Endothelial cell (in vitro differentiated cells): ENCODE results near the gene RNF13. TPM values are rescaled to one million over a fixed set of nuclear protein-coding genes. Genes with fewer than 3 reads are reported as not detected.

Experiments used
- DNase-seq: peaks from one replicate; pipeline ENCODE4 v3.0.0; 2021; ENCODE audit warnings: low spot score
- H3K27ac Mint-ChIP-seq: one replicate; pipeline ENCODE4 v1.8.0; 2021; ENCODE audit warnings: mixed read lengths, inconsistent platforms; ENCODE audit not compliant: unreplicated experiment
- H3K27me3 Mint-ChIP-seq: one replicate; pipeline ENCODE4 v1.8.0; 2021; ENCODE audit warnings: mild to moderate bottlenecking, moderate library complexity, mixed read lengths, inconsistent platforms; ENCODE audit not compliant: unreplicated experiment
- H3K36me3 Mint-ChIP-seq: one replicate; pipeline ENCODE4 v1.8.0; 2021; ENCODE audit warnings: mild to moderate bottlenecking, low read depth, mixed read lengths, inconsistent platforms; ENCODE audit not compliant: unreplicated experiment
- H3K4me1 Mint-ChIP-seq: one replicate; pipeline ENCODE4 v1.8.0; 2021; ENCODE audit warnings: mild to moderate bottlenecking, mixed read lengths, inconsistent platforms; ENCODE audit not compliant: unreplicated experiment
- H3K4me3 Mint-ChIP-seq: one replicate; pipeline ENCODE4 v1.8.0; 2021; ENCODE audit warnings: mild to moderate bottlenecking, mixed read lengths, inconsistent platforms; ENCODE audit not compliant: unreplicated experiment
- H3K9me3 Mint-ChIP-seq: one replicate; pipeline ENCODE4 v1.8.0; 2021; ENCODE audit warnings: mixed read lengths, inconsistent platforms; ENCODE audit not compliant: unreplicated experiment
- CTCF ChIP-seq: fragments of 200-600 bp; sonication (generic); IDR thresholded peaks from one replicate; pipeline ENCODE4 v1.5.0; 2021; ENCODE audit warnings: antibody characterized with exemption; ENCODE audit not compliant: unreplicated experiment
- total RNA-seq: library from RNA; stranded (reverse); fragmentation: NEBNext Ultra II Directional; extraction: Animal tissue kit (Norgen Biotek cat#: 25700); gene quantifications from one replicate; pipeline ENCODE4 v1.2.1, GENCODE V29; 2021; ENCODE audit not compliant: unreplicated experiment

The RNF13 gene
- total RNA-seq, 1 donor from 2014 or later, result 30.7 TPM

GRCh38 chr3:149963485-149963884 lies 150.5 kb downstream of the RNF13 start:
- Mint-ChIP-seq H3K4me1 (peaks cover 11% of the 10 kb centered on the region), H3K4me3 (no peak overlapping the region), H3K27ac (no peak overlapping the region), H3K27me3 (no peaks in the 10 kb centered on the region), H3K9me3 (no peaks in the 10 kb centered on the region), H3K36me3 (peaks cover 11% of the 10 kb centered on the region)
- TF ChIP-seq CTCF, result no peak
- DNase-seq, result no peak

DNA sequence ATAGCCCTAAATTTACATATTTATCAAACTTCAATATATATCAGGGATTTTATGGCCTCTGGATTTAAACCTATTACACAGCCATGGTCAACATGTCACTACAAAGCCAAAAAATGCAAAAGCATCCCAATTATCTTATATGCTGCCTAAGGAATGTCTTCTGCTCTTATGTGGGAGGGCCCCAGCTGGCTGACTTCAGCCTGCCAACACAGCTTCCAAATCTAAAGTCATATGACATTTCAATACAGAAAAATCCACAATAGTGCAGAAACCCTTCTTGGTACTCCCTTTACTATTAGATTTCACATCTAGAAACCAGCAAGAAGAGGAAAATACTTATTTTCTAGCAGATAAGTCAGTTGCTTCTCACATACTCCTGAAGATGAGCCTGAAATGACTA lies 151.3 kb downstream of the RNF13 start:
- DNase-seq, result no peak
- H3K4me3 Mint-ChIP-seq, result no peak overlapping the region

DNA sequence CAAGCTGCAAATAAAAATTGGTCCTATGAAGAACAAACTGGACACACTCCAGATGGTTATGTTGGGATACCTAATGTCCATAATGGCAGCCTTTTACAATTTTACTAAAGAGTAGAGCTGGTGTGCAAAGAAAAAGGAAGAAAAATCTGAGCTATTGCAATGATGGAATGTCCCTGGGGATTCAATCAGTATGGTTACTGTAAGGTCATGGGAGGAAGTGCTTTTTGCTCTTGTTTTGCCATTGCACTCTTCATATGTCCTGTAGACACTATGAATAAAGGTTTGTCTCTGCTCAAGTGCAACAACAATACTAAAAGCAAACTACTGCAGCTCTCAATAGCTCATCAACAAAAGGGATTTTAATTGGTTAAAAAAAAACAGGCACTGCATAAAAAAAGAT lies 152.3 kb downstream of the RNF13 start:
- DNase-seq, result no peak
- no peak for TF ChIP-seq CTCF
- no peaks in the 10 kb centered on the region for H3K9me3 Mint-ChIP-seq
- peaks cover 20% of the 10 kb centered on the region for H3K4me1 Mint-ChIP-seq
- no peak overlapping the region for H3K4me3 Mint-ChIP-seq
- H3K27me3 Mint-ChIP-seq, result peaks cover 11% of the 10 kb centered on the region
- no peak overlapping the region for H3K27ac Mint-ChIP-seq
- peaks cover 18% of the 10 kb centered on the region for H3K36me3 Mint-ChIP-seq

More for the DNA sequence above, 151.3 kb downstream of the RNF13 start:
- Mint-ChIP-seq H3K36me3 (peaks cover 12% of the 10 kb centered on the region), H3K9me3 (no peaks in the 10 kb centered on the region), H3K4me1 (peaks cover 16% of the 10 kb centered on the region), H3K27me3 (peaks cover 5% of the 10 kb centered on the region), H3K27ac (no peak overlapping the region)
- no peak for TF ChIP-seq CTCF

DNA sequence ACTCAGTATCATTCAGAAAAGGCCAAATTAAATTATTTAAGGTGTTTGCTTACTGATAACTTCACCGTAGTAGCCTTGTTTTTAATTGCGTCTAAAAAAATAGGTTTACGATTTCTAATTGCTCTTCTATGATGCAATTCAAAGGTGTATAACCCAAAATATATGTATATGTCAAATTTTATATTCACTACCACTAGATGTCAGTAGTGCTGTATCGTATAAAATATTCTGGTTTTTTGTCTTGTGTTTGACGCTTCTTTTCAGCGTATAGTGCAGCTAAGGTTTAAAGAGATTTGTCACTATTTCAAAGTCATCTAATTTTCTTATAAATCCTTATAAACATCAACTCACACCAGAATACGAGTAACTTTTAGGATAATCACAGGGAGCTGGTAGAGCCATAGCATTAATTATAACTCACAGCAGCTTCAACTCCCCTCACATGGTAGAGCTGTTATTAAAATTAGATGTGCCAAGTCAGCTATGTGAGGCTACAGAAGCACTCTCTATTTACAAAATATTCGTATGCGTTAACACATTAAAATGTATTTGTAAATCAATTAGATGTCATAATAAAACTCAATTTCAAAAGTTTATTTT lies 154.2 kb downstream of the RNF13 start:
- DNase-seq, result no peak
- peak; percentile 85 for TF ChIP-seq CTCF
- H3K27me3 Mint-ChIP-seq, result peaks cover 19% of the 10 kb centered on the region
- no peaks in the 10 kb centered on the region for H3K9me3 Mint-ChIP-seq
- H3K4me3 Mint-ChIP-seq, result no peak overlapping the region
- peaks cover 23% of the 10 kb centered on the region for H3K36me3 Mint-ChIP-seq
- H3K4me1 Mint-ChIP-seq, result peaks cover 29% of the 10 kb centered on the region
- H3K27ac Mint-ChIP-seq, result no peak overlapping the region

DNA sequence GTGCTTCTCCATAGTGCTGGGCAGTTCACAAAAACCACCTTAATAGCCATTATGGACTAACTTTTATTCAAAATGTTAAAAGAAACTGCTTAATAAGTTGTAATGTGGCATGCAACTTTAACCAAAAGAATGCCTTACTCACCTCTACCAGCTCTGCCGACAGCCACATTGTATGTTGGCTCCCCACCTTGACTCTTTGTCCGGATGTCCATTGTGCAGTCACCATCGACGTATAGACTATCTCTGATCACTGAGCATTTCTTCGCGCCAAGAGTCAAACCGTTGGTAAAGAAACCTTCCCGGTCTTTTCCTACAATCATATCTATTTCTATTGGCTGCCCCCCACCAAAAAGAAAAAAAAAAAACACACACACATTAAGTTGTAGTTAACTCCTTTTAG lies 155.2 kb downstream of the RNF13 start:
- no peaks in the 10 kb centered on the region for H3K9me3 Mint-ChIP-seq
- H3K4me1 Mint-ChIP-seq, result peaks cover 32% of the 10 kb centered on the region
- no peak for TF ChIP-seq CTCF

More for the DNA sequence above, 155.2 kb downstream of the RNF13 start:
- Mint-ChIP-seq H3K36me3 (peaks cover 23% of the 10 kb centered on the region), H3K4me3 (peak overlapping the region; percentile 84), H3K27me3 (peaks cover 19% of the 10 kb centered on the region), H3K27ac (peak overlapping the region; percentile 80)
- DNase-seq, result peak; percentile 9
